ENCODE results near the gene UIMC1. TPM values are rescaled to one million over a fixed set of nuclear protein-coding genes. Genes with fewer than 3 reads are reported as not detected.

UIMC1 gene
- total RNA-seq, 1 experiment from 2014 or later = 20.7 TPM

GRCh38 chr5:176980818-176981217 lies 25.8 kb downstream of the UIMC1 start:
- Histone ChIP-seq H2AFZ (ENCODE audit: low read length) (no peak overlapping the region), H3K27me3 (ENCODE audit: low read length) (no peaks in the 10 kb centered on the region), H3K79me2 (ENCODE audit: low read length) (peaks cover 27% of the 10 kb centered on the region), H3K4me3 (ENCODE audit: low read length) (no peak overlapping the region), H3K27ac (ENCODE audit: low read length) (no peak overlapping the region), H3K9me3 (ENCODE audit: low read length) (no peaks in the 10 kb centered on the region), H3K4me2 (ENCODE audit: low read length) (no peak overlapping the region), H3K9me2 (replicated peaks; ENCODE audit: low read length) (no peaks in the 10 kb centered on the region), H3F3A (ENCODE audit: low read length, unreplicated experiment) (no peaks in the 10 kb centered on the region), H3K36me3 (ENCODE audit: low read depth, low read length) (peaks cover 11% of the 10 kb centered on the region), H3K9ac (ENCODE audit: low read length) (no peak overlapping the region), H4K20me1 (ENCODE audit: low read length) (peaks cover 12% of the 10 kb centered on the region; the same call in 1 of the 2 replicates), H3K4me1 (ENCODE audit: insufficient read depth, low read length) (no peaks in the 10 kb centered on the region)
- ATAC-seq (peak; percentile 51; the same call in 1 of the 2 replicates), DNase-seq (no peak)
- intact Hi-C loops (cut with micrococcal nuclease) = no loop called here
- ChIA-PET CTCF (no interaction called here), POLR2A (ENCODE audit: unreplicated experiment) (no interaction called here)
- TF ChIP-seq CTCF (conservative IDR thresholded peaks at IDR 0.05; ENCODE audit: low read depth, low read length) (no peak), EZH2 (IDR thresholded peaks at IDR 0.05; ENCODE audit: low read length, unreplicated experiment) (no peak), EZH2phosphoT487 (IDR thresholded peaks at IDR 0.05; ENCODE audit: borderline replicate concordance, low read length) (no peak)
- no TSS peak for BruUV-seq (replicated peaks)

GRCh38 chr5:176979669-176980068 lies 26.9 kb downstream of the UIMC1 start:
- Histone ChIP-seq H4K20me1 (ENCODE audit: low read length) (peaks cover 8% of the 10 kb centered on the region; the same call in 1 of the 2 replicates), H3K79me2 (ENCODE audit: low read length) (peaks cover 23% of the 10 kb centered on the region), H3K9me3 (ENCODE audit: low read length) (no peaks in the 10 kb centered on the region), H3K9me2 (replicated peaks; ENCODE audit: low read length) (no peaks in the 10 kb centered on the region), H3K4me1 (ENCODE audit: insufficient read depth, low read length) (no peaks in the 10 kb centered on the region), H3K36me3 (ENCODE audit: low read depth, low read length) (peaks cover 17% of the 10 kb centered on the region), H3K27me3 (ENCODE audit: low read length) (no peaks in the 10 kb centered on the region), H3K9ac (ENCODE audit: low read length) (no peak overlapping the region), H3K4me3 (ENCODE audit: low read length) (no peak overlapping the region), H3K27ac (ENCODE audit: low read length) (no peak overlapping the region), H3K4me2 (ENCODE audit: low read length) (no peak overlapping the region), H3F3A (ENCODE audit: low read length, unreplicated experiment) (no peaks in the 10 kb centered on the region), H2AFZ (ENCODE audit: low read length) (no peak overlapping the region)
- intact Hi-C loops (cut with micrococcal nuclease) = no loop called here
- no TSS peak for BruUV-seq (replicated peaks)
- DNase-seq = no peak
- no peak for ATAC-seq
- ChIA-PET CTCF (no interaction called here), POLR2A (ENCODE audit: unreplicated experiment) (no interaction called here)
- TF ChIP-seq EZH2phosphoT487 (IDR thresholded peaks at IDR 0.05; ENCODE audit: borderline replicate concordance, low read length) (no peak), CTCF (conservative IDR thresholded peaks at IDR 0.05; ENCODE audit: low read depth, low read length) (no peak), EZH2 (IDR thresholded peaks at IDR 0.05; ENCODE audit: low read length, unreplicated experiment) (no peak)

- no peaks in the 10 kb centered on the region for H4K20me1 ChIP-seq (ENCODE audit: low read length)
- ATAC-seq (no peak), DNase-seq (no peak)
- intact Hi-C loops (cut with micrococcal nuclease) = no loop called here
- no peak overlapping the region for H3K4me3 ChIP-seq (ENCODE audit: low read length)
- BruUV-seq (replicated peaks) = no TSS peak
- H3K79me2 ChIP-seq (ENCODE audit: low read length) = no peaks in the 10 kb centered on the region
- POLR2A ChIA-PET (ENCODE audit: unreplicated experiment) = no interaction called here
- TF ChIP-seq EZH2 (IDR thresholded peaks at IDR 0.05; ENCODE audit: low read length, unreplicated experiment) (no peak), CTCF (conservative IDR thresholded peaks at IDR 0.05; ENCODE audit: low read depth, low read length) (no peak), EZH2phosphoT487 (IDR thresholded peaks at IDR 0.05; ENCODE audit: borderline replicate concordance, low read length) (no peak)
- H3K27me3 ChIP-seq (ENCODE audit: low read length) = no peaks in the 10 kb centered on the region
- CTCF ChIA-PET = no interaction called here
- no peak overlapping the region for H2AFZ ChIP-seq (ENCODE audit: low read length)
- no peaks in the 10 kb centered on the region for H3K9me2 ChIP-seq (replicated peaks; ENCODE audit: low read length)
- H3K9ac ChIP-seq (ENCODE audit: low read length) = no peak overlapping the region
- no peaks in the 10 kb centered on the region for H3K9me3 ChIP-seq (ENCODE audit: low read length)
- H3K27ac ChIP-seq (ENCODE audit: low read length) = no peak overlapping the region
- peaks cover 22% of the 10 kb centered on the region for H3K36me3 ChIP-seq (ENCODE audit: low read depth, low read length)
- no peak overlapping the region for H3K4me2 ChIP-seq (ENCODE audit: low read length)
- H3F3A ChIP-seq (ENCODE audit: low read length, unreplicated experiment) = no peaks in the 10 kb centered on the region
- no peaks in the 10 kb centered on the region for H3K4me1 ChIP-seq (ENCODE audit: insufficient read depth, low read length)
These were observed 40.9 kb downstream of the UIMC1 start for GRCh38 chr5:176965633-176966032.

Data from PC-3 (cell line).